C4-2B (cell line): ENCODE results near the gene COX11.

Source experiments
- ZFX ChIP-seq: fragments of 450-650 bp; IDR thresholded peaks from 2 replicates; pipeline ENCODE4 v1.6.1; 2017
- TF ChIP-seq, protein P1 (sequence below): fragments of 450-650 bp; conservative IDR thresholded peaks from 2 replicates; pipeline ENCODE4 v1.5.1; 2017; ENCODE audit warnings: mild to moderate bottlenecking

- TF ChIP-seq, protein P1, sequence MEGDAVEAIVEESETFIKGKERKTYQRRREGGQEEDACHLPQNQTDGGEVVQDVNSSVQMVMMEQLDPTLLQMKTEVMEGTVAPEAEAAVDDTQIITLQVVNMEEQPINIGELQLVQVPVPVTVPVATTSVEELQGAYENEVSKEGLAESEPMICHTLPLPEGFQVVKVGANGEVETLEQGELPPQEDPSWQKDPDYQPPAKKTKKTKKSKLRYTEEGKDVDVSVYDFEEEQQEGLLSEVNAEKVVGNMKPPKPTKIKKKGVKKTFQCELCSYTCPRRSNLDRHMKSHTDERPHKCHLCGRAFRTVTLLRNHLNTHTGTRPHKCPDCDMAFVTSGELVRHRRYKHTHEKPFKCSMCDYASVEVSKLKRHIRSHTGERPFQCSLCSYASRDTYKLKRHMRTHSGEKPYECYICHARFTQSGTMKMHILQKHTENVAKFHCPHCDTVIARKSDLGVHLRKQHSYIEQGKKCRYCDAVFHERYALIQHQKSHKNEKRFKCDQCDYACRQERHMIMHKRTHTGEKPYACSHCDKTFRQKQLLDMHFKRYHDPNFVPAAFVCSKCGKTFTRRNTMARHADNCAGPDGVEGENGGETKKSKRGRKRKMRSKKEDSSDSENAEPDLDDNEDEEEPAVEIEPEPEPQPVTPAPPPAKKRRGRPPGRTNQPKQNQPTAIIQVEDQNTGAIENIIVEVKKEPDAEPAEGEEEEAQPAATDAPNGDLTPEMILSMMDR: no peak
- no peak for TF ChIP-seq ZFX
These were observed 4.1 kb upstream of the COX11 start for GRCh38 chr17:54972406-54973138.
